BE2C (cell line): ENCODE measurements around the gene SLC25A39.

Experiments
- DNase-seq: peaks from one replicate; pipeline ENCODE4 v3.0.0-alpha.2; 2020
- H3K27me3 ChIP-seq: fragments of 250-450 bp; sonication (Bioruptor Pico); 2 replicates; pipeline ENCODE4 v1.5.1; 2020; ENCODE audit warnings: mild to moderate bottlenecking
- H3K36me3 ChIP-seq: fragments of 250-450 bp; sonication (Bioruptor Pico); 2 replicates; pipeline ENCODE4 v1.5.1; 2020; ENCODE audit warnings: mild to moderate bottlenecking
- H3K4me1 ChIP-seq: fragments of 250-450 bp; sonication (Bioruptor Pico); 2 replicates; pipeline ENCODE4 v1.5.1; 2020
- H3K4me3 ChIP-seq: 2 replicates; pipeline ENCODE4 v1.5.1; 2011; ENCODE audit warnings: low read depth, low read length
- H3K9me3 ChIP-seq: fragments of 250-450 bp; sonication (Bioruptor Pico); 2 replicates; pipeline ENCODE4 v1.5.1; 2020
- TF ChIP-seq, protein P1 (sequence below): IDR thresholded peaks from 2 replicates; pipeline ENCODE4 v1.5.1; 2012; ENCODE audit warnings: mild to moderate bottlenecking, low read depth, low read length

SLC25A39 gene

DNA sequence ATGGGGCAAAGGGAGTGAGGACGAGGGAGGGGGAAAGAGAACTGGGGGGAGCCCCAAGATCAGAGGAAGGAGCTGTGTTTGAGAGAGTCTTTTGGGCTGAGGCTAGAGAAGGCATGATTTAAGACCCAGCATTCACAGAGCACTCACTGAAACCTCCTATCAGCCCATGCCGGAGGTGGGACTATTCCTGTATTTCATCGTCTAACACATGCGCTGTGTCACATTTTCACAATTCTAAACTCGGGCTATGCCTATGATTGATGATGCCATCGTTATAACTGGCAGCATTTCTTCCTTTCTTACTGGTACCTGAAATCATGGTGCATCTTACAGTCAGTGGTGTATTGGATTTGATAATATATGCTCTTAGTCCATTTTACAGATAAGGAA is 35.5 kb upstream of the SLC25A39 start:
- Histone ChIP-seq H3K27me3 (no peaks in the 10 kb centered on the region), H3K36me3 (no peaks in the 10 kb centered on the region), H3K4me3 (no peak overlapping the region), H3K4me1 (peaks cover 8% of the 10 kb centered on the region; the same call in 1 of the 2 replicates), H3K9me3 (no peaks in the 10 kb centered on the region)
- TF ChIP-seq, protein P1, sequence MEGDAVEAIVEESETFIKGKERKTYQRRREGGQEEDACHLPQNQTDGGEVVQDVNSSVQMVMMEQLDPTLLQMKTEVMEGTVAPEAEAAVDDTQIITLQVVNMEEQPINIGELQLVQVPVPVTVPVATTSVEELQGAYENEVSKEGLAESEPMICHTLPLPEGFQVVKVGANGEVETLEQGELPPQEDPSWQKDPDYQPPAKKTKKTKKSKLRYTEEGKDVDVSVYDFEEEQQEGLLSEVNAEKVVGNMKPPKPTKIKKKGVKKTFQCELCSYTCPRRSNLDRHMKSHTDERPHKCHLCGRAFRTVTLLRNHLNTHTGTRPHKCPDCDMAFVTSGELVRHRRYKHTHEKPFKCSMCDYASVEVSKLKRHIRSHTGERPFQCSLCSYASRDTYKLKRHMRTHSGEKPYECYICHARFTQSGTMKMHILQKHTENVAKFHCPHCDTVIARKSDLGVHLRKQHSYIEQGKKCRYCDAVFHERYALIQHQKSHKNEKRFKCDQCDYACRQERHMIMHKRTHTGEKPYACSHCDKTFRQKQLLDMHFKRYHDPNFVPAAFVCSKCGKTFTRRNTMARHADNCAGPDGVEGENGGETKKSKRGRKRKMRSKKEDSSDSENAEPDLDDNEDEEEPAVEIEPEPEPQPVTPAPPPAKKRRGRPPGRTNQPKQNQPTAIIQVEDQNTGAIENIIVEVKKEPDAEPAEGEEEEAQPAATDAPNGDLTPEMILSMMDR, result no peak
- no peak for DNase-seq

DNA sequence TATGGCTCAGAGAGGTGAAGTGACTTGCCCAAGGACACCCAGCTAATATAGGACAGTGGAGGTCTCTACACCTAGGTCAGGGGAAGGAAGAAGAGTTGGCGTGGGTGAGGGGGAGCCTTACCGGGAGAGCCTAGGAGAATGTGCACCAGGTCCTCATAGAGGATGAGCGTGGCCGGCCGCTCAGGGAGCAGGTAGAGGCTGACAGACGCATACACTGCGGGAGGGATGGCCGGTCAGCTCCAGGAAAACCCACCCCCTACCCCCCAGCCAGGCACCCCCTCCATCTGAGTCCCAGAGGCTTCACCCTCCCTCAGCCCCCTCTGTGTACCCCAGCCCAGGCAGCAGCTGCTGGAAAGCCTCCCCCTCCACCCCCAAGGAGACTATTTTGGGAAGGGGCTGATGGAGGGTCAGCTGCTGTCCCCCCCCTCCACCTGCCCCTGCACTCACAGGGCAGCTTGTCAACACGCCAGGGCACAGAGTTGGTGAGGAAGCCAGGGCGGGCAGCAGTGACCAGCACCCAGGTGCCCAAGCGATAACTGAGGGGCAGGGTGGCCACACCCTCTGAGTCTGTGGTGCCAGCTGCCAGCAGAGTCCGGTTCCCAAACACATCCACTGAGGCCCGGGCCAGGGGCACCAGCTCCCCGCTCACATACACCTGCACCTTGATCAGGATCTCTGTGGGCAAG is 35.0 kb upstream of the SLC25A39 start:
- Histone ChIP-seq H3K27me3 (no peaks in the 10 kb centered on the region), H3K4me1 (peaks cover 8% of the 10 kb centered on the region; the same call in 1 of the 2 replicates), H3K4me3 (no peak overlapping the region), H3K36me3 (no peaks in the 10 kb centered on the region), H3K9me3 (no peaks in the 10 kb centered on the region)
- TF ChIP-seq, protein P1, result no peak
- DNase-seq, result no peak

DNA sequence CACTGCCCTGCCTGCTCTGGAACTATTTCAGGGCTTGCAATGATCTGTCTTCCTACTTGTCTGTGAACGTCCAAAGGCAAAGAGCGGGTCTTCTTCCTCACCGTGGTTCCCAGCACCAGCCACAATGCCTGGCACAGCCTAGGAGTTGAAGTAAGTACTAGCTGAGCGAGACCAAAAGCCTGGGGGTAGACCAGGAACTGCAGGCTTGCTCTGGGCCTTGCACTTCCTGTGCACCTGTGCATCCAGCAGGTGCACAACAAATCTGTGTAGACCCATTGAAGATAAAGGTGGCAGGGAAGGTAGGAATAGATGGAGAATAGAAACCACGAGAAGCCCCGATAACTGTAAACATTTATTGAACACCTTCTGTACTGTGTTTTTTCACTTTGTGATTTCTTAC is 34.4 kb upstream of the SLC25A39 start:
- H3K9me3 ChIP-seq, result no peaks in the 10 kb centered on the region
- no peak overlapping the region for H3K4me3 ChIP-seq
- H3K4me1 ChIP-seq, result peaks cover 8% of the 10 kb centered on the region; the same call in 1 of the 2 replicates
- no peaks in the 10 kb centered on the region for H3K36me3 ChIP-seq
- TF ChIP-seq, protein P1, result no peak
- no peak for DNase-seq
- no peaks in the 10 kb centered on the region for H3K27me3 ChIP-seq

DNA sequence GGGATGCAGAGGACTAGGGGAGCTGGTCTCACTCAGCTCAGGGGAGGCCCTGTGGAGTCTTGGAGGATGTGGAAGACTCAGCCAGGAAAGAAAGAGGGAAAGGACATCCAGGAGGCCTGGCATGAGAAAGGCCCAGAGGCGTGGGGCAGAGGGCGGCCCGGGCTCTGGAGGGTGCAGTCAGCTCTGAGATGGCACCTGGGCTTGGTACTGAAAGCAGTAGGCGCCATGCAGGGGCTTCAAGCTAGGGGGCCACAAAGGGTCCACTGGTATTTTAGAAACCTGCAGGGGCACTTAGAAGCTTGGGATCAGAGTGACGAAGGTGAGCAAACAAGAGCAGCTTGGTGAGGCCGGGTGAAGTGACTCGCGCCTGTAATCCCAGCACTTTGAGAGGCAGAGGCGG is 33.4 kb upstream of the SLC25A39 start:
- no peak for DNase-seq
- Histone ChIP-seq H3K27me3 (no peaks in the 10 kb centered on the region), H3K4me3 (no peak overlapping the region), H3K4me1 (peaks cover 8% of the 10 kb centered on the region; the same call in 1 of the 2 replicates), H3K9me3 (no peaks in the 10 kb centered on the region), H3K36me3 (no peaks in the 10 kb centered on the region)
- TF ChIP-seq, protein P1, result no peak

DNA sequence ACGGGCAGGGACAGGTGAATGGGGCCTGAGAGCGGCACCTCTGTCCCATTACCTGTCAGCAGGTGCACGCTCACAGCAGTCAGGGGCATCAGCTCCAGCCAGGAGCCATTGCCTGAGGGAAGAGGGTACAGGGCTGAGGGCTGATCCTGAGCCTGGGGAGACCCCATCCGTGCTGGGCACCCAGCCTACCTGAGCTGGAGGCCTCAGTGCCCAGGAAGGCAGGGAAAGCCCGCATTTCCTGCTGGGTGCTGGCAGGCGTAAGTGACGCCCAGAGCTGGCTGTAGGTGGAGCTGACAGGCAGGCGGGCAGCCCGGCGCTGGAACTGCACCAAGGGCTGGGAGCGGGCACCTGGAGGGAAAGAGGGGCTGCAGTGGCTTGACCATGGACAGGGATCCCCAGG is 31.6 kb upstream of the SLC25A39 start:
- peaks cover 5% of the 10 kb centered on the region; the same call in 1 of the 2 replicates for H3K4me1 ChIP-seq
- no peaks in the 10 kb centered on the region for H3K27me3 ChIP-seq
- DNase-seq, result no peak
- H3K36me3 ChIP-seq, result peaks cover 11% of the 10 kb centered on the region
- no peak overlapping the region for H3K4me3 ChIP-seq
- no peaks in the 10 kb centered on the region for H3K9me3 ChIP-seq
- TF ChIP-seq, protein P1, result no peak

DNA sequence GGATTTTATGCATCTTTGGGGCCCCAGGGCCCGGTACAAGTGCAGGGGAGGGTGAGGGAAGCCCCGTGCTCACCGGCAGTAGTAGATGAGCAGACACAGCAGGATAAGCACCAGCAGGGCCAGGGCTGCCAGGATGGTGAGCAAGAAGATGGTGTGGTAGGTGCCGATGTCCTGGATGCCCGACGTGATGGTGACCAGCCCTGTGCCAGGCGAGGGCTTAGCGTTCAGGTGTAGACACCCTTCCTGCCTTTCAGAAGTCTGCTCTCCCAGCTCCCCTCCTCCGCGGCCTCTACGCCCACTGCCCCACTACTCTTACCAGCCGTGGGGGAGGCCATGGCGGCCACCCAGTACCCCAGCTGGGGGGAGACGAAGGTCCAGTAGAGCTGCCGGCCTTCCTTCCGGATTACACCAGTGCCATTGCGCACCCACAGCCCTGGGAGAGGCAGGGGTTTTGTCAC is 31.0 kb upstream of the SLC25A39 start:
- Histone ChIP-seq H3K27me3 (no peaks in the 10 kb centered on the region), H3K36me3 (peaks cover 15% of the 10 kb centered on the region), H3K4me1 (no peaks in the 10 kb centered on the region), H3K4me3 (no peak overlapping the region), H3K9me3 (no peaks in the 10 kb centered on the region)
- DNase-seq, result no peak
- TF ChIP-seq, protein P1, result no peak
